LNCAP (cell line): Measurements from ENCODE around the gene ARL3.

Source experiments
- CTCF ChIP-seq: fragments of 450-650 bp; IDR thresholded peaks from 2 replicates; pipeline ENCODE4 v1.5.1; 2017; ENCODE audit warnings: mild to moderate bottlenecking

ARL3 gene

GRCh38 chr10:102654566-102654965 lies 59.6 kb downstream of the ARL3 start:
- no peak for TF ChIP-seq CTCF

DNA sequence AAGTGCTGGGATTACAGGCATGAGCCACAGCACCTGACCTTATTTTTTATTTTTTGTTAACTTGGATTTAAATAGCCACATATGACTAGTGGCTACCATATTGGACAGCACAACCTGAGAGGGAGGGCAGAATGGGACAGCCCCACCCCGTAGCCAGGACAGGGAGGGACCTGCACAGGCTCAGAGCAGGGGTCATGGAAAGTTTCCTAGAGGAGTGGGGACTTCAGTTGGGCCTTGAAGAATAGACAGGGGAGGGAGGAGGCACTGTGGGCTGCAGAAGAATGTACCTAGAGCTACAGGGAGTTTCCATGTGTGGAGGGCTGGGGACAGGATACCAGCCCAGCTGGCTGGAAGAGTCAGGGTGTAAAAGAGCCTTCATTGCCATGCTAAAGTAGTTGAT lies 61.1 kb downstream of the ARL3 start:
- no peak for TF ChIP-seq CTCF

- TF ChIP-seq CTCF, result no peak
Observed at GRCh38 chr10:102652170-102652916, 61.9 kb downstream of the ARL3 start.

GRCh38 chr10:102651455-102652169 lies 62.6 kb downstream of the ARL3 start:
- TF ChIP-seq CTCF, result no peak

GRCh38 chr10:102650655-102651454 lies 63.3 kb downstream of the ARL3 start:
- TF ChIP-seq CTCF, result no peak

DNA sequence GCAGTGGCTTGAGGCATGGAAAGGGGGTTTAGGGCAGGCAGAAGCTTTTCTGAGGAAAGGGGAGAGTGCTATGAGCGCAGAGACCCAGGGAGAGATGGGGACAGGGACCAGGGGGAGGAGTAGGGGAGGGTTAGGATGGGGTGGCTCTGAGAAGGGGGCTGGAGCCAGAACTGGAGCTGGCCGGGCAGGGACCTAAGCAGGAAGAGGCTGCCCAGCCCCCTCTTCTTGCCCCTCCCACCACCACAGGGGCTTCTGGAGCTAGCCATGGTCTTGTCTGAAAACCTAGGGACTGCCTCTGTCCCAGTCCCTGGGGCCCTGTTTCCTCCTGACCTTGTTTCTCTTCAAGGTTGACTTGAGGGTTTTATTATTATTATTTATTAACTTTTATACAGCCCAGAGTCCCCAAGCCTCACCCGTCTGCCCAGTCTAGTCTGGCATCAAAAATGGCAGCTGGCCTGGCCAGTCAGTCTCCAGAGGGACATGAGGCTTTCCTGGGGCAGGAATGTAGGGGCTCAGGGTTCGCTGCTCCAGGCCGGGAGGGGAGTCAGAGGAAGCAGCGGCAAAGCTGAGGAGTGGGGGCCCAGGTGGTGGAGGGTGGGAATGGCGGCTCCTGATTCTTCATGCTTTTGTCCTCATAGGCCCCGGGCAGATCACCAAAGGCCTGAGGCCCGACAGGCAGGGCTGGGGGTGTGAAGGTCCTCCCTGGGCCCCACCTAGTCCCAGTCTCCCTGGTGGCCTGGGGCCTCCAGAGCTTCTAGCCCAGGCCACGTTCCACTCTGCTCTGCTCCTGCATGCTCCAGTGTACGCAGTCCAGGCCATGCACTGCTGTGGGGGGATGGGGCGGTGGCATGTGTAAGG lies 64.2 kb downstream of the ARL3 start:
- TF ChIP-seq CTCF, result no peak
